Measurements from ENCODE around the gene HDAC4. TPM values are rescaled to one million over a fixed set of nuclear protein-coding genes. Genes with fewer than 3 reads are reported as not detected.

HDAC4 gene
- polyA plus RNA-seq, 1 donor (not counting 4 experiments of a cell fraction or from before 2014, with no cell fraction given) = 2.9 TPM

DNA sequence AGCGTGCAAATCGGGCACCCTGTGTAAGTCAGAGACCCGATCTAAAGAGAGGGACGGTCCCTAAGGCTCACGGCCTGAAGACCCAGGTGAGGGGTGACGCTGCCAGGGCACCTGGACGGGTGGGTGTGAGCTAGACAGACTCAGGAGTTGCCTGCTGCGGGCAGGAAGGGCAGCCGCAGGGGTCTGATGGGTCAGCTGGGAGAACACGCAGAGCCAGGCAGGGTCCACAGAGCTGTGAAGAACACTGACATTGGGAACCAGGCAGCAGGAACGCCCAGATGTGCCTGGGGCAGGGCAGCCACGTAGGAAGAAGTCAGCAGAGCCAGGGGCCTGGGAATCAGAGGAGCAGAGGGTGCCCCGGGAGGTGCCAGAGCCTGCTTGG lies 25.9 kb downstream of the HDAC4 start:
- DNase-seq (ENCODE audit: low read depth, low spot score) = no peak
- dilution Hi-C loops (cut with MboI; ENCODE audit: extremely low pct_ligation_motif_present, low sequenced_read_pairs) = no loop called here

DNA sequence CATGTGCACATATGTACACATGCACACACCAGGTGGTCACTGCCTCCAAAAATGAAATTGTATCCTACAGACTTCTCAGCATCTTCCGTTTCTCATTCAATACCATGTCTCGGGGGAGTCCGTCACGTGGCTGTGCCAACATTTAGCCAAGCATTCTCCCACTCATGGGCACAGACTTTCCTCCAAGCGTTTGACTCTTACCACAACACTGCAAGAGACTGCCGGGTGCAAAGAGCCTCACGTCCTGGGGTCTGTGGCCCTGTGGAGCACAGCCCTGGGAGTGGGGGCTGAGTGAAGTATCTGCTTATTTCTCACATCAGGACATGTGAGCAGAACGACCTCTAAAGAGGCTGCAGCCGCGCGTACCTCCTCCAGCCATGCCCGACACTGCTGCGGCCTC lies 28.0 kb downstream of the HDAC4 start:
- DNase-seq (ENCODE audit: low read depth, low spot score) = no peak

More for the DNA sequence above, 25.9 kb downstream of the HDAC4 start:
- H2AFZ ChIP-seq (ENCODE audit: control insufficient read depth, low read length) = no peak overlapping the region
- FAIRE-seq = no peak
- H3K4me2 ChIP-seq (ENCODE audit: control insufficient read depth, extremely low read depth, insufficient read depth, low read depth, low read length) = no peak overlapping the region
- H3K79me2 ChIP-seq (ENCODE audit: control insufficient read depth, insufficient read depth, low read length) = no peaks in the 10 kb centered on the region
- TF ChIP-seq EZH2 (IDR thresholded peaks at IDR 0.05; ENCODE audit: low read length) = no peak
- TF ChIP-seq, protein P1, sequence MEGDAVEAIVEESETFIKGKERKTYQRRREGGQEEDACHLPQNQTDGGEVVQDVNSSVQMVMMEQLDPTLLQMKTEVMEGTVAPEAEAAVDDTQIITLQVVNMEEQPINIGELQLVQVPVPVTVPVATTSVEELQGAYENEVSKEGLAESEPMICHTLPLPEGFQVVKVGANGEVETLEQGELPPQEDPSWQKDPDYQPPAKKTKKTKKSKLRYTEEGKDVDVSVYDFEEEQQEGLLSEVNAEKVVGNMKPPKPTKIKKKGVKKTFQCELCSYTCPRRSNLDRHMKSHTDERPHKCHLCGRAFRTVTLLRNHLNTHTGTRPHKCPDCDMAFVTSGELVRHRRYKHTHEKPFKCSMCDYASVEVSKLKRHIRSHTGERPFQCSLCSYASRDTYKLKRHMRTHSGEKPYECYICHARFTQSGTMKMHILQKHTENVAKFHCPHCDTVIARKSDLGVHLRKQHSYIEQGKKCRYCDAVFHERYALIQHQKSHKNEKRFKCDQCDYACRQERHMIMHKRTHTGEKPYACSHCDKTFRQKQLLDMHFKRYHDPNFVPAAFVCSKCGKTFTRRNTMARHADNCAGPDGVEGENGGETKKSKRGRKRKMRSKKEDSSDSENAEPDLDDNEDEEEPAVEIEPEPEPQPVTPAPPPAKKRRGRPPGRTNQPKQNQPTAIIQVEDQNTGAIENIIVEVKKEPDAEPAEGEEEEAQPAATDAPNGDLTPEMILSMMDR (optimal IDR thresholded peaks at IDR 0.05 in 1 of 3, IDR thresholded peaks at IDR 0.05 in 1 of 3, conservative IDR thresholded peaks at IDR 0.05 in 1 of 3; ENCODE audit: extremely low read depth in 1 of 3, insufficient read depth in 2 of 3, low read length in 3 of 3) = no peak
- H3K9me1 ChIP-seq (ENCODE audit: control insufficient read depth, extremely low read depth, insufficient read depth, low read length) = no peaks in the 10 kb centered on the region
- H3K27ac ChIP-seq (ENCODE audit: control insufficient read depth, insufficient read depth, low read length) = no peak overlapping the region
- no peaks in the 10 kb centered on the region for H3K4me1 ChIP-seq (ENCODE audit: control insufficient read depth, extremely low read depth, insufficient read depth, low read length)
- peaks cover 0 to 4% of the 10 kb centered on the region in 2 experiments for H3K36me3 ChIP-seq (ENCODE audit: control insufficient read depth in 2 of 2, extremely low read depth in 1 of 2, insufficient read depth in 2 of 2, low read length in 2 of 2)
- no peaks in the 10 kb centered on the region for H4K20me1 ChIP-seq (ENCODE audit: control insufficient read depth, extremely low read depth, insufficient read depth, low read length)
- H3K9me3 ChIP-seq (ENCODE audit: control insufficient read depth, low read depth, low read length) = no peaks in the 10 kb centered on the region
- no peaks in the 10 kb centered on the region for H3K27me3 ChIP-seq (ENCODE audit: control insufficient read depth, extremely low read depth, insufficient read depth, low read length)
- H3K9ac ChIP-seq (ENCODE audit: control insufficient read depth, extremely low read depth, insufficient read depth, low read length) = no peak overlapping the region
- H3K4me3 ChIP-seq (ENCODE audit: control insufficient read depth in 2 of 3, extremely low read depth in 1 of 3, insufficient read depth in 2 of 3, low read depth in 1 of 3, low read length in 3 of 3) = no peak overlapping the region

More for the DNA sequence above, 28.0 kb downstream of the HDAC4 start:
- Histone ChIP-seq H3K79me2 (ENCODE audit: control insufficient read depth, insufficient read depth, low read length) (no peaks in the 10 kb centered on the region), H2AFZ (ENCODE audit: control insufficient read depth, low read length) (no peak overlapping the region), H3K36me3 (ENCODE audit: control insufficient read depth in 2 of 2, extremely low read depth in 1 of 2, insufficient read depth in 2 of 2, low read length in 2 of 2) (peaks cover 0 to 4% of the 10 kb centered on the region in 2 experiments), H3K4me2 (ENCODE audit: control insufficient read depth, extremely low read depth, insufficient read depth, low read depth, low read length) (no peak overlapping the region), H3K4me3 (ENCODE audit: control insufficient read depth in 2 of 3, extremely low read depth in 1 of 3, insufficient read depth in 2 of 3, low read depth in 1 of 3, low read length in 3 of 3) (no peak overlapping the region), H3K9ac (ENCODE audit: control insufficient read depth, extremely low read depth, insufficient read depth, low read length) (no peak overlapping the region), H3K4me1 (ENCODE audit: control insufficient read depth, extremely low read depth, insufficient read depth, low read length) (no peaks in the 10 kb centered on the region), H3K27ac (ENCODE audit: control insufficient read depth, insufficient read depth, low read length) (no peak overlapping the region), H3K27me3 (ENCODE audit: control insufficient read depth, extremely low read depth, insufficient read depth, low read length) (no peaks in the 10 kb centered on the region), H3K9me3 (ENCODE audit: control insufficient read depth, low read depth, low read length) (no peaks in the 10 kb centered on the region), H3K9me1 (ENCODE audit: control insufficient read depth, extremely low read depth, insufficient read depth, low read length) (no peaks in the 10 kb centered on the region), H4K20me1 (ENCODE audit: control insufficient read depth, extremely low read depth, insufficient read depth, low read length) (no peaks in the 10 kb centered on the region)
- dilution Hi-C loops (cut with MboI; ENCODE audit: extremely low pct_ligation_motif_present, low sequenced_read_pairs) = no loop called here
- no peak for FAIRE-seq
- TF ChIP-seq, protein P1 (optimal IDR thresholded peaks at IDR 0.05 in 1 of 3, IDR thresholded peaks at IDR 0.05 in 1 of 3, conservative IDR thresholded peaks at IDR 0.05 in 1 of 3; ENCODE audit: extremely low read depth in 1 of 3, insufficient read depth in 2 of 3, low read length in 3 of 3) = no peak
- TF ChIP-seq EZH2 (IDR thresholded peaks at IDR 0.05; ENCODE audit: low read length) = no peak
